Measurements from ENCODE around the gene SLC25A21. TPM values are rescaled to one million over a fixed set of nuclear protein-coding genes. Genes with fewer than 3 reads are reported as not detected.

The SLC25A21 gene
- total RNA-seq, 1 donor from 2014 or later: 0.56 TPM

GRCh38 chr14:36880276-36880675, 292.1 kb downstream of the SLC25A21 start:
- Mint-ChIP-seq H3K27me3 (ENCODE audit: unreplicated experiment) (peaks cover 23% of the 10 kb centered on the region), H3K36me3 (ENCODE audit: unreplicated experiment) (no peaks in the 10 kb centered on the region), H3K4me1 (ENCODE audit: unreplicated experiment) (no peaks in the 10 kb centered on the region), H3K4me3 (ENCODE audit: unreplicated experiment) (no peak overlapping the region), H3K27ac (ENCODE audit: unreplicated experiment) (no peak overlapping the region), H3K9me3 (ENCODE audit: unreplicated experiment) (peaks cover 11% of the 10 kb centered on the region)
- DNase-seq (ENCODE audit: extremely low spot score, unreplicated experiment): no peak
- no peak for TF ChIP-seq CTCF (IDR thresholded peaks at IDR 0.05)

GRCh38 chr14:36879558-36879957, 292.8 kb downstream of the SLC25A21 start:
- Mint-ChIP-seq H3K9me3 (ENCODE audit: unreplicated experiment) (peaks cover 4% of the 10 kb centered on the region), H3K36me3 (ENCODE audit: unreplicated experiment) (no peaks in the 10 kb centered on the region), H3K4me1 (ENCODE audit: unreplicated experiment) (no peaks in the 10 kb centered on the region), H3K4me3 (ENCODE audit: unreplicated experiment) (no peak overlapping the region), H3K27me3 (ENCODE audit: unreplicated experiment) (peaks cover 27% of the 10 kb centered on the region), H3K27ac (ENCODE audit: unreplicated experiment) (no peak overlapping the region)
- no peak for TF ChIP-seq CTCF (IDR thresholded peaks at IDR 0.05)
- DNase-seq (ENCODE audit: extremely low spot score, unreplicated experiment): no peak

DNA sequence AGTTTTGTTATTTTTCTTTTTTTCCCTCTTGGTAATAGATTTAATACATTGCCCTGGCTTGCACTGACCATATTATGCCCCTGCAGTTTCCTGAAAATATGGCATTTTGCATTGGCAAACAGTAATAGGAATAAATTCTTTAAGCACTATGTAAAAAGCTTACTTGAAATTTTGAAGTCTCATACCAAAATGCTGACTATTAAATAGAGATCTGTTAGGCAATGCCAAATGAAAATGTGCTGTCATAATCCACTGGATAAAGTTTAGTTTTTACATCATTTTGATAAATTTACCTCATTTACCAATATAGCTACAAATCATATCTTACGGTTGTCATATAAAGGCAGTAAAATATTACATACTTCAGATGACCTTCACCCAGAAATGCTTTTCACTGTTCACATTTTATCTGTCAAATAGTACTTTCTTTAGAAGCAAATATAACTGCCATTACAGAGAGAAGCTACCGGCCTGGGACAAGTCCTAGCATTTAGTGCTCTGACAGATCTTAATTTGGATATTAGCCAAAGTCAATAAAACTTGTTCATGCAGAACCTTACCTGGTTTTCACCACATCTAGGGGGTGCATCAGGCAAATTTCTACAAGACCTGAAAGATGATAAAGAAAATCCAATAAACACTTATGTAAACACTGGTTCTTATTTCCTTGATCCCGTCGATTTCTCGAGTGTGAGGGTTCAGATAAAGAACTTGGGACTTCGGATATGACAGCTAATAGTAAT, 297.8 kb downstream of the SLC25A21 start:
- Mint-ChIP-seq H3K9me3 (ENCODE audit: unreplicated experiment) (no peaks in the 10 kb centered on the region), H3K27ac (ENCODE audit: unreplicated experiment) (no peak overlapping the region), H3K27me3 (ENCODE audit: unreplicated experiment) (peaks cover 24% of the 10 kb centered on the region), H3K36me3 (ENCODE audit: unreplicated experiment) (no peaks in the 10 kb centered on the region), H3K4me3 (ENCODE audit: unreplicated experiment) (no peak overlapping the region), H3K4me1 (ENCODE audit: unreplicated experiment) (no peaks in the 10 kb centered on the region)
- no peak for DNase-seq (ENCODE audit: extremely low spot score, unreplicated experiment)
- no peak for TF ChIP-seq CTCF (IDR thresholded peaks at IDR 0.05)

DNA sequence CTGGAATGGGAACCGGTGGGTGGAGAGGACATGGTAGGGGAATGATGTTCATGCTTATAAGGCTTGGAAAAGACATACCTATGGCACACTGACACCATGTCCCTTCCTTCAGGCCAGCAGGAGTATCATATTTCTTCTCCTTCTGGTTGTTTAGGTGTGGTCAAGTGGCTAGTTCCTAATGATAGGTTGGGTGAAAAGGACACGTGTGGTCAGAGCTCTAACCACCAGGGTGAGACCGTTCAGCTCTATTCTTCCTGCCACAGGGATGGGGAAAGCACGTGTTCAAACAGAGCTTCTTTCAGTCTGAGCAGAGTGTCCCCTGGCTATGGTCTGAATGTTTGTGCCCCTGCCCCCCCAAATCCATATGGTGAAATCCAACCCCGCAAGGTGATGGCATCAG, 301.6 kb downstream of the SLC25A21 start:
- no peak for DNase-seq (ENCODE audit: extremely low spot score, unreplicated experiment)
- Mint-ChIP-seq H3K4me1 (ENCODE audit: unreplicated experiment) (no peaks in the 10 kb centered on the region), H3K36me3 (ENCODE audit: unreplicated experiment) (no peaks in the 10 kb centered on the region), H3K27ac (ENCODE audit: unreplicated experiment) (no peak overlapping the region), H3K4me3 (ENCODE audit: unreplicated experiment) (no peak overlapping the region), H3K9me3 (ENCODE audit: unreplicated experiment) (no peaks in the 10 kb centered on the region), H3K27me3 (ENCODE audit: unreplicated experiment) (peaks cover 9% of the 10 kb centered on the region)
- TF ChIP-seq CTCF (IDR thresholded peaks at IDR 0.05): no peak

- Mint-ChIP-seq H3K4me1 (ENCODE audit: unreplicated experiment) (no peaks in the 10 kb centered on the region), H3K36me3 (ENCODE audit: unreplicated experiment) (no peaks in the 10 kb centered on the region), H3K27ac (ENCODE audit: unreplicated experiment) (no peak overlapping the region), H3K9me3 (ENCODE audit: unreplicated experiment) (no peaks in the 10 kb centered on the region), H3K27me3 (ENCODE audit: unreplicated experiment) (peaks cover 12% of the 10 kb centered on the region), H3K4me3 (ENCODE audit: unreplicated experiment) (no peak overlapping the region)
- no peak for TF ChIP-seq CTCF (IDR thresholded peaks at IDR 0.05)
- DNase-seq (ENCODE audit: extremely low spot score, unreplicated experiment): no peak
Measured at GRCh38 chr14:36869125-36869524, 303.3 kb downstream of the SLC25A21 start.
